Natural killer cell treated with Interleukin-12 subunit alpha and Interleukin-12 subunit beta and Interleukin-15 and Interleukin-18, amount 100 ng/mL, for 72 hours (primary cell): ENCODE data around the gene KLRC2. TPM values are rescaled to one million over a fixed set of nuclear protein-coding genes. Genes with fewer than 3 reads are reported as not detected.

Experiments used
- total RNA-seq, 2 donors: library from RNA; stranded (reverse); gene quantifications; one replicate each; pipeline ENCODE4 v1.2.3, GENCODE V29; 2022

KLRC2 gene
- total RNA-seq, 2 donors from 2014 or later: 1.4 to 23.4 TPM

Other genes starting within 250 kb of the KLRC2 start
- 10 to 100 TPM; 24.9 to 48.8 TPM for gene GABARAPL1, start 223.1 kb downstream of the KLRC2 start, total RNA-seq
- gene KLRD1, start 128.1 kb downstream of the KLRC2 start, total RNA-seq: 100 to 1,000 TPM in 1 of 2 donors, 10 to 100 TPM in 1; 58.2 to 197 TPM
- gene KLRK1, start 46.0 kb downstream of the KLRC2 start, total RNA-seq: 100 to 1,000 TPM in 1 of 2 donors, 10 to 100 TPM in 1; 80.4 to 126 TPM
- 10 to 100 TPM in 1 of 2 donors, 1 to 10 TPM in 1; 5.4 to 17.8 TPM for gene KLRC4, start 26.3 kb downstream of the KLRC2 start, total RNA-seq
- 1 to 10 TPM; 7.9 to 9.6 TPM for gene KLRC3, start 15.4 kb downstream of the KLRC2 start, total RNA-seq
- gene KLRC1, start 17.4 kb upstream of the KLRC2 start, total RNA-seq: 10 to 100 TPM; 52.9 to 63.9 TPM
- gene EIF2S3B, start 69.9 kb upstream of the KLRC2 start, total RNA-seq: under 1 TPM; 0.33 to 0.45 TPM
- 10 to 100 TPM; 84.0 to 94.4 TPM for gene MAGOHB, start 177.6 kb upstream of the KLRC2 start, total RNA-seq
- gene STYK1, start 238.0 kb upstream of the KLRC2 start, total RNA-seq: 10 to 100 TPM; 10.7 to 30.3 TPM